ENCODE data around the gene RSAD2. TPM values are rescaled to one million over a fixed set of nuclear protein-coding genes. Genes with fewer than 3 reads are reported as not detected.

RSAD2 gene
- total and polyA plus RNA-seq, 9 of the 15 experiments (the other 6 are each of a cell fraction or from before 2014, with no cell fraction given): 0.15 to 1.4 (median 0.28) TPM

- no peak for TF ChIP-seq DMBX1 (CRISPR knock-in tag; IDR thresholded peaks at IDR 0.05; ENCODE audit: borderline replicate concordance)
- TF ChIP-seq CTCFL (IDR thresholded peaks at IDR 0.05; ENCODE audit: borderline replicate concordance, insufficient read depth, low read depth, low read length, poor library complexity, severe bottlenecking): peak; percentile 74
- TF ChIP-seq SRSF1 (IDR thresholded peaks at IDR 0.05; ENCODE audit: low read depth, low read length): no peak
- TF ChIP-seq RFX5 (IDR thresholded peaks at IDR 0.05; ENCODE audit: low read depth, low read length): no peak
- peak; percentile 28 for TF ChIP-seq BHLHE40 (IDR thresholded peaks at IDR 0.05; ENCODE audit: low read length)
- TF ChIP-seq MCM3 (IDR thresholded peaks at IDR 0.05): no peak
- no peak for TF ChIP-seq TCF7L2 (IDR thresholded peaks at IDR 0.05; ENCODE audit: low read depth, low read length)
- TF ChIP-seq ZNF280A (IDR thresholded peaks at IDR 0.05; ENCODE audit: low read depth, partially characterized antibody): no peak
- TF ChIP-seq FOS (IDR thresholded peaks at IDR 0.05; ENCODE audit: extremely low read depth, insufficient read length): no peak
- 0 out of 2 replicates have a peak, but pooled peaks have one; percentile 15 for TF ChIP-seq NR3C1 (CRISPR knock-in tag; IDR thresholded peaks at IDR 0.05)
- no peak for TF ChIP-seq TSHZ1 (CRISPR knock-in tag; IDR thresholded peaks at IDR 0.05)
- no peak for TF ChIP-seq ZFP30 (CRISPR knock-in tag; IDR thresholded peaks at IDR 0.05; ENCODE audit: borderline replicate concordance)
- no peak for TF ChIP-seq DDX20 (tag; IDR thresholded peaks at IDR 0.05; ENCODE audit: low read depth)
- TF ChIP-seq TEAD4 (IDR thresholded peaks at IDR 0.05; ENCODE audit: low read length): no peak
- TF ChIP-seq TEAD4 (CRISPR knock-in tag; IDR thresholded peaks at IDR 0.05; ENCODE audit: borderline replicate concordance): peak; percentile 47; the same call in 1 of the 2 replicates
- no peak for TF ChIP-seq ZC3H4 (CRISPR knock-in tag; IDR thresholded peaks at IDR 0.05; ENCODE audit: borderline replicate concordance)
- TF ChIP-seq ZBED1 (IDR thresholded peaks at IDR 0.05): no peak
- TF ChIP-seq THAP7 (CRISPR knock-in tag; IDR thresholded peaks at IDR 0.05): no peak
Observed at GRCh38 chr2:6917071-6917760, 39.6 kb downstream of the RSAD2 start, which contains the start of gene RNF144A (continued).
